Myocyte (in vitro differentiated cells): Measurements from ENCODE around the gene YIF1A. TPM values are rescaled to one million over a fixed set of nuclear protein-coding genes. Genes with fewer than 3 reads are reported as not detected.

Source experiments
- DNase-seq: peaks from one replicate; pipeline ENCODE4 v3.0.0-alpha.2; 2012; ENCODE audit warnings: low read depth
- total RNA-seq: library from RNA; depleted of rRNA; stranded (reverse); fragments of >200 nt; gene quantifications from 2 replicates; pipeline ENCODE4 v1.2.3, GENCODE V29; 2014

Gene YIF1A
- total RNA-seq, 1 donor from 2014 or later: 165 TPM

- no peak for DNase-seq
Observed at GRCh38 chr11:66248903-66249302, 40.0 kb downstream of the YIF1A start.

- no peak for DNase-seq
Observed at GRCh38 chr11:66247801-66248200, 41.1 kb downstream of the YIF1A start.

GRCh38 chr11:66247295-66247694, 41.6 kb downstream of the YIF1A start:
- no peak for DNase-seq

- DNase-seq: no peak
Observed at GRCh38 chr11:66243782-66244535, 45.0 kb downstream of the YIF1A start.

- peak; percentile 55 for DNase-seq
Observed at GRCh38 chr11:66242095-66242765, 46.7 kb downstream of the YIF1A start.

GRCh38 chr11:66240781-66241136, 48.2 kb downstream of the YIF1A start:
- peak; percentile 76 for DNase-seq

- no peak for DNase-seq
Observed at GRCh38 chr11:66239998-66240780, 48.8 kb downstream of the YIF1A start.

GRCh38 chr11:66239511-66239910, 49.4 kb downstream of the YIF1A start:
- DNase-seq: no peak

GRCh38 chr11:66238786-66239413, 50.0 kb downstream of the YIF1A start:
- DNase-seq: no peak

- DNase-seq: no peak
Observed at GRCh38 chr11:66237867-66238266, 51.1 kb downstream of the YIF1A start.

- no peak for DNase-seq
Observed at GRCh38 chr11:66235141-66235540, 53.8 kb downstream of the YIF1A start.

Other genes with a start within 250 kb of the YIF1A start
- gene GAL3ST3, start 240.0 kb downstream of the YIF1A start, total RNA-seq: not detected in 2 replicates
- 115 and 134 TPM in 2 replicates for gene SF3B2, start 236.8 kb downstream of the YIF1A start, total RNA-seq
- gene PACS1, start 218.9 kb downstream of the YIF1A start, total RNA-seq: 25.4 and 26.6 TPM in 2 replicates
- gene KLC2, start 31.4 kb downstream of the YIF1A start, total RNA-seq: 37.6 and 49.9 TPM in 2 replicates
- gene RAB1B, start 20.5 kb downstream of the YIF1A start, total RNA-seq: 143 and 146 TPM in 2 replicates
- 1.3 and 1.9 TPM in 2 replicates for gene CNIH2, start 11.0 kb downstream of the YIF1A start, total RNA-seq
- gene TMEM151A, start 2.8 kb upstream of the YIF1A start, total RNA-seq: 0.08 and 0.26 TPM in 2 replicates
- not detected in 2 replicates for gene CD248, start 27.9 kb upstream of the YIF1A start, total RNA-seq
- gene RIN1, start 47.3 kb upstream of the YIF1A start, total RNA-seq: 32.3 and 43.9 TPM in 2 replicates
- gene BRMS1, start 56.0 kb upstream of the YIF1A start, total RNA-seq: 45.9 and 56.1 TPM in 2 replicates
- gene B4GAT1, start 58.5 kb upstream of the YIF1A start, total RNA-seq: 60.3 and 69.3 TPM in 2 replicates
- gene SLC29A2, start 82.6 kb upstream of the YIF1A start, total RNA-seq: 4.5 and 8.5 TPM in 2 replicates
- not detected in 2 replicates for gene NPAS4, start 131.9 kb upstream of the YIF1A start, total RNA-seq
- 23.1 and 27.9 TPM in 2 replicates for gene MRPL11, start 149.7 kb upstream of the YIF1A start, total RNA-seq
- gene PELI3, start 177.8 kb upstream of the YIF1A start, total RNA-seq: 5.5 and 9.3 TPM in 2 replicates
- gene DPP3, start 191.3 kb upstream of the YIF1A start, total RNA-seq: 52.7 TPM in 2 replicates
- 29.5 and 39.6 TPM in 2 replicates for gene BBS1, start 221.5 kb upstream of the YIF1A start, total RNA-seq